GM18499 (cell line): ENCODE data around the gene ZNF550.
"Not testable (repeated sequence)": the region's sequence is repeated elsewhere in the genome, so short reads cannot be mapped to it uniquely, and the experiment has no call there.

ENCODE experiments used
- ATAC-seq: cut with Tn5 transposase; IDR thresholded peaks from one replicate; pipeline ENCODE4 v1.9.1; 2021; ENCODE audit warnings: moderate number of reproducible peaks; ENCODE audit not compliant: insufficient read depth, unreplicated experiment

ZNF550 gene

DNA sequence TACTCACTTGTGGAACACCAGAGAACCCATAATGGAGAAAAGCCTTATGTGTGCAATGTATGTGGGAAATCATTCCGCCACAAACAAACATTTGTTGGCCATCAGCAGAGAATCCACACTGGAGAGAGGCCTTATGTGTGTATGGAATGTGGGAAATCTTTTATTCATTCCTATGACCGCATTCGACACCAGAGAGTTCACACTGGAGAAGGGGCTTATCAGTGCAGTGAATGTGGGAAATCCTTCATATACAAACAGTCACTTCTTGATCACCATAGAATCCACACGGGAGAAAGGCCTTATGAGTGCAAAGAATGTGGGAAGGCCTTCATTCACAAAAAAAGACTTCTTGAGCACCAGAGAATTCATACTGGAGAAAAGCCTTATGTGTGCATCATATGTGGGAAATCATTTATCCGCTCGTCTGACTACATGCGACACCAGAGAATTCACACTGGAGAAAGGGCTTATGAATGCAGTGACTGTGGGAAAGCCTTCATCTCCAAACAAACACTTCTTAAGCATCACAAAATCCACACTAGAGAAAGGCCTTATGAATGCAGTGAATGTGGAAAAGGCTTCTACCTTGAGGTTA, 21.6 kb downstream of the ZNF550 start:
- no peak for ATAC-seq

DNA sequence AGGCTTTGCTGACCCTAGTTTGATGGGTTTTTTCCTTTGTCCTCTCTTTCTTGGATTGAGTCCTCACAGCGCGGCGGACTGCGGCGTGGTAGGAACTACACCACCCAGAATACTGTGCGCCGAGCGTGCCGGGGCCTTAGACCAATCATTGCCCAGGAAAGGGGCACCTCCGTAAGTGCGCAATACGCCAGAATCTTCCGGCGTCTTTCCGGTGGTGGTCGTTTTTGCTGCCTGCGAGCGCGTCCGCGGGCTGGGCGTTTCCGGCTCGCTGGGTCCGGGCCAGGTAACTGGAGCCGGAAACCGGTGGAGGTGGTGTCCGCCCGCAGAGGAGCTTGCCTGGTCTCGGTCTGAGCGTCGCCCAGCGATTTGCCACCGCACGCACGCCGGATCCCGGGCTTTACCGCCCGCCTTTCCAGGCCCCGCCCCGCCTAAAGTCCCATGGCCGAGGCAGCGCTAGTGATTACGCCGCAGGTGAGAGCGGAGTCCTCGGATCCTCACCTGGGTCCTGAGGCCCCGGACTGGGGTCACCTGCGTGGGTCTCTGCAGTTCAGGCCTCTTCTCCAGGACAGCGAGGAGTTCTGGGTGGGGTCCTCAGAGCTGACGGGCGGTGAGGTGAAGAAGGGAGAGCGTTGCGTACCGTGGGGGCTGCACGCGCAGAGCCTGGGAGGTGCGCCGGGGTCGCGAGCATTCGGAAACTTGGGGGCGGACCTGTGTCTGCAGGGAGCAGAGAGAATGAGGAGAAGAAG, 32.4 kb downstream of the ZNF550 start, which contains the start of gene ZNF549:
Gene ZNF549, plus strand, starts transcription at position 221 of the 746 bp plus-strand sequence. Its CDS starts 218 bp downstream, at position 439.
- ATAC-seq, result peak; percentile 88

DNA sequence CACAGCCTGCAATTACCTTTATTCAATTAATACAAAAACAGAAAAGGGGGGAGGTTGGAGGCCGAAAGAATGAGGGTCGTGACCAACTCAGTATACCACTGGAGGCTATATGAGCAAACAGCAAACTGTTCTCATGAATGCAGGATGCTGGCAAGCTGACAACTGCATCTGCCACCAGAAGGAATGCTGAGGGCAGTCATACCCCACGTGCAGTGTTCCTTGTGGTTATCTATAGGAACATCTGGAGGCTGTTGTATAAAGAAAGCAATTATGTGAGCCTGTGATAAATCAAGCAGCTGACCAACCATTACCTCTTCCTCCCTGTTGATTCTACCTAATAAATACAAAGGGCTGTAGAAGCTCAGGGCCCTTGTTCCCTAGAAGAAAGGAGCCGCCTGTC, 41.6 kb downstream of the ZNF550 start:
- ATAC-seq, result not testable (repeated sequence)

DNA sequence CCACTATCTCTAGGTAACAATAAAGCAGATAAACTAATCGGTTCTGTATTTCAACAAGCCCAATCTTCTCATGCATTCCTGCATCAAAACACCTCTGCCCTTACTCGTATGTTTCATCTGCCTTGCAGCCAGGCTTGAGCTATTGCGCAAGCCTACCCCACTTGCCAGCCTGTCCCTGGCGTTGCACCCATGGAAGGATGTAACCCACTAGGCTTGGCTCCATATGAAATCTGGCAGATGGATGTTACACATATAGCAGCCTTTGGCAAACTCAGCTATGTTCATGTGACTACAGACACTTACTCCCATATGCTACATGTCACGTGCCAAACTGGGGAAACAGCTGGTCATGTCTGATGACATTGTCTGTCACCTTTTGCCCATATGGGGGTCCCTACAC, 44.4 kb downstream of the ZNF550 start:
- ATAC-seq, result no peak

GRCh38 chr19:57512845-57513244, 46.8 kb downstream of the ZNF550 start:
- no peak for ATAC-seq

- no peak for ATAC-seq
Measured at GRCh38 chr19:57511484-57511883, 48.2 kb downstream of the ZNF550 start.

DNA sequence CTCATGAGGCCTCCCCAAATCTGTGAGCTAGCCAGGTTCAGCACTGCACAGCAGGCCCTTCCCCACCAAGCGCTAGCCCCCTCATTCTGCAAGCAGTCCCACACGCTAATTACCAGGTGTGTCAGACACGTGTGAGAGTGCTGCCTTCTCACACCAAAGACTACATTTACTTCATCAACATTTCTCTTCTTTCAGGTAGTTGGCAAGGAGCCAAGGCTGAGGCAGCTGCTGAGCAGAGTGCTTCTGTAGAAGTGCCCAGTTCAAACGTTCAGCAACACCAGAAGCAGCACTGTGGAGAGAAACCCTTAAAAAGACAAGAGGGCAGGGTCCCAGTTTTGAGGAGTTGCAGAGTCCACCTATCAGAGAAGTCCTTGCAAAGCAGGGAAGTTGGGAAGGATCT, 53.5 kb downstream of the ZNF550 start:
- ATAC-seq, result no peak

DNA sequence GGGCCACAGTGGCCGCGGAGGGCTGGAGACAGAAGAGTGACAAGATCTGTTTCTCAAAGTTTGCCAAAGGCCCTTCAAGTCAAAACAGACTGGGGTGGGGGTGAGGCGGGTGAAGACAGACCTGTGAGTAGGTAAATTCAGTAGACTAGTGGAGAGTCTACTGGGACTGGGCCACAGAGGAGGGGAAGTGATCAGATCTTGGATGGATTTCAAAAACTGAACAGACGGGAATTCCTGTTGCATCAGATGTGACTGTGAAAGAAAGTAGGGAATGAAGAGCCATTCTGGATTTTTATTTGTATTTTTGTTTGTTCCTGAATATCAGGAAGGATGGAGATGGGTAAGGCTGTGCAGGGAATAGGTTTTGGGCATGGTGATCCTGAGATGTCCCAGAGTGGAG, 59.3 kb downstream of the ZNF550 start:
- not testable (repeated sequence) for ATAC-seq

GRCh38 chr19:57499680-57500395, 59.8 kb downstream of the ZNF550 start, which contains the start of gene ZNF773:
ZNF773 (plus strand) TSS chr19:57499938; CDS start chr19:57500081, 143 bp downstream.
- ATAC-seq, result peak; percentile 89

- not testable (repeated sequence) for ATAC-seq
Measured at GRCh38 chr19:57499332-57499679, 60.4 kb downstream of the ZNF550 start.

DNA sequence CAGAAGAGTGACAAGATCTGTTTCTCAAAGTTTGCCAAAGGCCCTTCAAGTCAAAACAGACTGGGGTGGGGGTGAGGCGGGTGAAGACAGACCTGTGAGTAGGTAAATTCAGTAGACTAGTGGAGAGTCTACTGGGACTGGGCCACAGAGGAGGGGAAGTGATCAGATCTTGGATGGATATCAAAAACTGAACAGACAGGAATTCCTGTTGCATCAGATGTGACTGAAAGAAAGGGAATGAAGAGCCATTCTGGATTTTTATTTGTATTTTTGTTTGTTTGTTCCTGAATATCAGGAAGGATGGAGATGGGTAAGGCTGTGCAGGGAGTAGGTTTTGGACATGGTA, 71.4 kb downstream of the ZNF550 start:
- ATAC-seq, result not testable (repeated sequence)

DNA sequence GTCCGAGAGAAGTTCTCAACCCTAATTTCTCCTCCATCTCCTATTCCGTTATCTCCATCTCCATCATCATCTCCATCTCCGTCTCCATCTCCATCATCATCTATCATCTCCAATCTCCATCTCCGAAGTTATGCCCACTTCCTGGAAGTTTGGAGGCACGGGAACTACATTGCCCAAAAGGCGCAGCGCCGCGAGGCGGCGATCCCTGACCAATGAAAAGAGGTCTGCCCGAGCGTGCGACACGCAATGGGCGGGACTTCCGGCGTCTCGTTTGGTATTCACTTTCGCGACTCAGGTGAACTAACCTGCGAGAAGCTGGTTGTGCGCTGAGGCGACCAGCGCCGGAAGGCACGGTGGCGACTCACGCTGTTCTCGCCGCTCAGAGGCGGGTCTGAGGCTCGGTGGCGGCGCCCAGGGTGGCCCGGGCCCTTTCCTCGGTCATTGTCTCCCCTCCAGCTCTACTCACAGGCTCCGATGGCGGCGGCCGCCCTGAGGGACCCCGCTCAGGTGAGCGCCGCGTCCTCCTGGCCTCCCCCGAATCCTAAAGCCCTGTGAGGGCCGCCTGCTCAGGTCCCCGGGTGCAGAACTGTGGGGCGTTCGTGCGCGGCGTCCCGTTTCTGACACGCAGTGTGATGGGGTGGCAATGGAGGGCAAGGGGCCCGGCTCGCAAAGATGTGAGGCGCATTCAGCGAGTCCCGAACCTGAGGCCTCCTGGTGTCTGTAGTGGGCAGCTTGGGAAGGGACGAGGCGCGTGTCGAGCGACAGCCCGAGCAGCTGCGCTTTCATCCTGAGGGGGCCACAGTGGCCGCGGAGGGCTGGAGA, 72.0 kb downstream of the ZNF550 start, which contains the start of gene ZNF419:
Gene ZNF419, plus strand, starts transcription at position 274 of the 822 bp plus-strand sequence. Its CDS starts 201 bp downstream, at position 475.
- not testable (repeated sequence) for ATAC-seq
